HG02943 (cell line): ENCODE measurements around the gene TOMM20.
"Not testable (repeated sequence)": the region's sequence is repeated elsewhere in the genome, so short reads cannot be mapped to it uniquely, and the experiment has no call there.

Experiments
- ATAC-seq: cut with Tn5 transposase; IDR thresholded peaks from one replicate; pipeline ENCODE4 v1.9.1; 2021; ENCODE audit warnings: mild to moderate bottlenecking, low read depth, moderate library complexity; ENCODE audit not compliant: unreplicated experiment

The TOMM20 gene

DNA sequence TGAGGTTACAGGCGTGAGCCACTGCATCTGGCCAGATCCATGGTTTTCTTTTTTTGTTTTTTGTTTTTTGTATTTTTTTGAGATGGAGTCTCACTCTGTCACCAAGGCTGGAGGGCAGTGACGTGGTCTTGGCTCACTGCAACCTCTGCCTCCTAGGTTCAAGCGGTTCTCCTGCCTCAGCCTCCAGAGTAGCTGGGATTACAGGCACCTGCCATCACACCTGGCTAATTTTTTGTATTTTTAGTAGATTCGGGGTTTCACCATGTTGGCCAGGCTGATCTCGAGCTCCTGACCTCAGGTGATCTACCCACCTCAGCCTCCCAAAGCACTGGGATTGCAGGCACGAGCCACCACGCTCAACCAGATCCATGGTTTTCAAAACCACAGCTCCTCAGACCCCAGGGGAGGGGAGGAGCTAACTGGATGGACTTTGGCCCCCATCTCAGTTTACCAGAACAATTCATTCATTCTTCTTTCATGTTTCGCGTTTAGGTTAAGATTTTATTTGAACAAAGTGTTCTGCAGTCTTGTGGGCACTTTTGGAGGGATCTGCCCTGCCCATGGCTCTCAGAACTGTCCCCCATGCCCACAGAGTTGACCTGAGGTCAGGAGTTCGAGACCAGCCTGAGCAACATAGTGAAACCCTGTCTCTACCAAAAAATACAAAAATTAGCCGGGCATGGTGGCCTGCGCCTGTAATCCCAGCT, 43.1 kb downstream of the TOMM20 start:
- ATAC-seq, result not testable (repeated sequence)

DNA sequence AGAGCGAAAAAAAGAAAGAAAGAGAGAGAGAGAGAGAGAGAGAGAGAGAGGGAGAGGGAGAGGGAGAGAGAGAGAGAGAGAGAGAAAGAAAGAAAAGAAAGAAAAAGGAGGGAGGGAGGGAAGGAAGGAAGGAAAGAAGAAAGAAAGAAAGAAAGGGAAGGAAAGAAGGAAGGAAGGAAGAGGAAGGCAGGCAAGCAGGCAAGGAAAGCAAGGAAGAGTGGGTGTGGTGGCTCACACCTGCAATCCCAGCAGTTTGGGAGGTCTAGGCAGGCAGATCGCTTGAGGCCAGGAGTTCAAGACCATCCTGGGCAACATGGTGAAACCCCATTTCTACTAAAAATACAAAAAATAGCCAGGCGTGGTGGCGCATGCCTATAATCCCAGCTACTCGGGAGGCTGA, 47.8 kb downstream of the TOMM20 start:
- ATAC-seq, result not testable (repeated sequence)

DNA sequence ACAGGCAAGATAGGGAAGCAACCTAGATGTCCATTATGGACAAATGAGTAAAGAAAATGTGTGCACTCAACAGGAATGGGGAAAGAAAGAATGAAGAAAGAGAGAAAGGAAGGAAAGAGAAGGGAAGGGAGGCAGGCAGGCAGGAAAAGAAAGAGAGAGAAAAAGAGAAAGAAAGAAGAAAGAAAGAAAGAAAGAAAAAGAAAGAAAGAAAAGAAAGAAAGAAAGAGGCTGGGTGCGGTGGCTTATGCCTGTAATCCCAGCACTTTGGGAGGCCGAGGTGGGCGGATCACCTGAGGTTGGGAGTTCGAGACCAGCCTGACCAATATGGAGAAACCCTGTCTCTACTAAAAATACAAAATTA, 48.4 kb downstream of the TOMM20 start:
- not testable (repeated sequence) for ATAC-seq

DNA sequence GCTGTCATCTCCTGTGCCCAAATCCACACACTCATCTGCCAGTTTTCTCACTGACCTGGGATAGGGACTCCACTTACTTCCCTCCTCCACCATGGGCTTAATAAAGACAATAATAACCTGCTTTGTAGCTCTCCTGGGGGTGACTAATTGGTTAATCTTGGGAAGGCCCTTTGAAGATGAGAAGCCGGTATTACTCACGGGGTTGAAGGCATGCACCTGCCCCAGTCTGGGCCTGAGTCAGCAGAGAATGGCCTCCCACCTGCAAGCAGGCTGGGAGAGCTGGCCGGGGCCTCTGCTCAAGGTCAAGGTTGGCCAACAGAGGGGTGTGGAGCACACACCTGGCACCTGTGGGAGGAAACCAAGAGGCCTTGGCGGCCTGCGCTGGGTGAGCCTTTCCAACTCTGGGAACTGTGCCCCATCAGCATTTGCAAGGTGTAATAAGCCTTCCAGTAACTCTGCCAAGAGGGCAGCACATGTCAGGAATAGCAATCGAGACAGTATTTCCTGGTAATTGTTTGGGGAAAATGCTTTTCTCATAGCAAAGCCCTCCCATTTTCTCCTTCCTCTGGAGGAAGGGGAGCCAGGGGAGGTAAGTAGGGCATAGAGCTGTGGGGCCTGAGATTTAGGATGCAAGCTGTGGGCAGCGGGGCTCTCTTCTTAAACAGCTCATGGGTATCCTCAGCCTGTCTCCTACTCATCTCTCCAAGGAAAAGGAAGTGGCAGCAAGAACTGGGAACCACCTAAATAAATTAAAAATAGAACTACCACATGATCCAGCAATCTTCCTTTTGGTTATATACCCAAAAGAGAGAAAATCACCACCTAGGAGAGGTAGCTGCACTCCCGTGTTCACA, 49.0 kb downstream of the TOMM20 start:
- no peak for ATAC-seq

DNA sequence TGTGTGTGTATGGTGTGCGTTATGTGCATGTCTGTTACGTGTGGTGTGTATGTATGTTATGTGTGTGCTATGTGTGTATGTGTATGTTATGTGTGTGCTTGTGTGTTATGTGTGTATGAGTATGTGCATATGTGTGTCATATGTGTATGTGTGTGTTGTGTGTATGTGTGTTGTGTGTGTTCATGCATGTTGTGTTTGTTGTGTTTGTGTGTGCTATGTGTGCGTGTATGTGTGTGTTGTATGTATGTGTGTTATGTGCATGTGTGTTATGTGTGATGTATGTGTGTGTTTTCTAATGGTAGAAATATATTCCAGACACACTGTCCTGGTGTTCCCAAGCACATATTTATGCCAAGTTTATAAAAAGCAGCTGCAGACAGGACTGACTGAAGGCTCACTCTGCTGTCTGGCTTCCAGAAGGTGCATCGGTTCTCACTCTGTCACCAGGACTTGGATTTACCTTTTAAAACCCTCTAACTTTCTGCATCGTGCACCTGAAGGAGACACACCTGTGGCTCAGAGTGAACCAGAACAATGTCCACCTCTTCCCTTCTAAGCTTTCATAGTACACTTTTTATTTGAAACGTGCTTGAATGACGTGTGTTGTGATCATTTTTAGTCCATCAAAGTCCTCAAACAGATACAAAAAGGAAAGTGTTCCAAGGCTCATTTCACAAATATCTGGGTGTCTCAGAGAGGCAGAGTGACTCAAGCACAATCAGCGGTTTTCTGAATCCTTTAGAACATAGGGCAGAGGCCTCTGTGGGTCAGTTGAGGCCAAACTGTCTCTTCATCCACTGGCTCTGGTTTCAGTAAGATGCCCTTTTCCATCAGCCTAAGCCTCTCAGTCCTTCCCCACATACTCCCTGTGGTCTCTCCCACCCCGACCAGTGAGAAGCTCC, 49.9 kb downstream of the TOMM20 start:
- ATAC-seq, result no peak

DNA sequence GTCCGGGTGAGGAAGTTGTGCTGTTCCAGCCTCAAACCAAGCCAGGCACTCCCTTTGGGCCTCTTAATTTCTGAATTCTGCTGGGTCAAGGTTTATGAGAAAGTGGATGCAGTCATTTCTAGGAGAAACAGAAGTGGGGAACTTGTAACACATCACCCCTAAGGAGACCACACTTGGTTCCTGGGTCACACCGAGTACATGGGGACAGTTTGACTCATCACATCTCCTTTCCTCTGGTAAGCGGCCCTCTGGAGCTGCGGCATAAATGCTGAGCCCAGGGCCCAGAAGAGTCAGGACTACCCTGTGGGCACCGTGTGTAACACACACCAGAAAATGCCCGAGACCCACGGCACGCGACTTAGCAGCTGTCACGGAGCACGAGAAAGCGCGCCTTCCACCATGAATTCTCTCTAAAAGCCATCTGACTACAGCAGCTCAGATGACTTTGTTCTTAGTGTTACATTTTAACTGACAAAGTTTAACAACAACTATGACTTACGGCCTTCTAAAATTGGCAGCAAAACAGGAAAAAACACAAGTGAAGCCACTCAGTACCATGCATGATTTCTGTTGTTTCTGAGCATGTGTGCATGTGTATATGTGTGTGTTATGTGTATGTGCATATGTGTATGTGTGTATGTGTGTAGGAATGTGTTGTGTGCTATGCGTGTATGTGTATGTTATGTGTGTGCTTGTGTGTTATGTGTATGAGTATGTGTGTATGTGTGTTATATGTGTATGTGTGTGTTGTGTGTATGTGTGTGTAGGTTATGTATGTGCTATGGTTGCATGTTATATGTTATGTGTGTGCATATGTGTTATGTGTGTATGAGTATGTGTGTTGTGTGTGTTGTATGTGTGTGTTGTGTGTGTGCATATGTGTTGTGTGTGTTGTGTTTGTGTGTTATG, 50.8 kb downstream of the TOMM20 start:
- peak; percentile 39 for ATAC-seq

DNA sequence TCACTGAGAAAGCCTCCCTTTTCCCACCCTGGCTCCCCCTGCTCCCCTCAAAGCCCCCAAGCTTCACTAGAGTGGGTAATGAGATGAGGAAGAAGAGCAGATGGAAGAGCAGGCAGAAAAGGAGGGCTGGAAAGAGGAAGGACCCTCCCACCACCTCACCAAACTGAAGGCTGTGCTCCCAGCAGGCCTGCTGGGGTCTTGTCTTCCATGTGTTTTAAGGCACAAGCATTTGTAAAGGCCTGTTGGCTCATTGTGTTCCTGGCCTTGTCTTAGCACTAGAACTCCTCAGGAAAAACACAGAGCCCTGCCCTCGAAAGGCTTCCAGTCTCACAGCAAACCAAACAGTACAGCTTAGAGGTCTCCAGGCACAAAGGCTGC, 51.5 kb downstream of the TOMM20 start:
- ATAC-seq, result no peak

DNA sequence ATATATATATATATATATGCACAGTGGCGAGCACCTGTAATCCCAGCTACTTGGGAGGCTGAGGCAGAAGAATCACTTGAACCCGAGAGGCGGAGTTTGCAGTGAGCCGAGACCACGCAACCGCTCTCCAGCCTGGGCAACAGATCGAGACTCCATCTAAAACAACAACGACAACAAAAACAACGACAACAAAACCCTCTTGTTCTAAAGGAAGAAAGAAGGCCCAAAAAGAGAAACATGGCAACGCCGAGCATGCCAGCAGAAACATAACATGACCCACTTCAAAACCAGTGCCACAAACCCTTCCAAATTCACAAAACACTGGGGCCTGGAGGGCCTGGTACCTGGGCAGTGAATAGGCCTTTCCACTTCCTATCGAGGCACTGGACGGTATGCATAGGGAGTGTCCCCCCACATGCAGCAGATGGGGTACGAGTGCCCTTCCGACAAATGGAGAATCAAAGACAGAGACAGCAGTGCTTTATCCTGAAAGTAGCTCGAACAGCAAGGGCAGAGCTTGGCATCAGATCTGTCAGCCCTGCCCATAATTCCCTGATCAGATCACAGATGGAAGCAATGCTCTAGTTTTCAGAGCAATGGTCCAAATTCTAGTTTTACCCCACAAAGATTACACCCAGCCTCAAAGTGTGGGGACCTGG, 52.0 kb downstream of the TOMM20 start:
- ATAC-seq, result no peak

DNA sequence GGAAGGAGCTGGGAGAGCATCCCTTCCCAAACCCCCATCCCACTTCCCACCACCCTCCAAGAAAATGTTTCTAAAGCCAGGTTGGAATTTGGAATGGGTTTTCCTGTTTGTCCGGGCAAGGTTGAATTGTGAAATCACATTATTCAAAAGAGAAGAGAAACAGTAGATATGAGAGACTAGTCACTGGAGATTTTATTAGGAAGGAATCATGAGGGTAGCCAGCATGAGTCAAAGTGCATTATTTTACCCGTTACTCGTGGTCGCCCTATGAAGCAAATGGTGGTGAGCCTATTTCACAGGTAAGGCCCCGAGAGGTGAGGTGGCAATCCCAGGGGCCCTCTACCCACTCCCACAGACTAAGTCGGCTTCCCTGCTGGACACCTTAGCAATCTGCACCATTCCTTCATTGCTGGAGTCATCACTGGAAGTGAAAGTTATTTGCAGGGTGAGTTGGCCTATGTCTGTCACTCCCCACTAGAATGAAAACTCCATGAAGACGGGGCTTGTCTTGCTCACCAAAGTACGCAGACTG, 52.8 kb downstream of the TOMM20 start:
- no peak for ATAC-seq

DNA sequence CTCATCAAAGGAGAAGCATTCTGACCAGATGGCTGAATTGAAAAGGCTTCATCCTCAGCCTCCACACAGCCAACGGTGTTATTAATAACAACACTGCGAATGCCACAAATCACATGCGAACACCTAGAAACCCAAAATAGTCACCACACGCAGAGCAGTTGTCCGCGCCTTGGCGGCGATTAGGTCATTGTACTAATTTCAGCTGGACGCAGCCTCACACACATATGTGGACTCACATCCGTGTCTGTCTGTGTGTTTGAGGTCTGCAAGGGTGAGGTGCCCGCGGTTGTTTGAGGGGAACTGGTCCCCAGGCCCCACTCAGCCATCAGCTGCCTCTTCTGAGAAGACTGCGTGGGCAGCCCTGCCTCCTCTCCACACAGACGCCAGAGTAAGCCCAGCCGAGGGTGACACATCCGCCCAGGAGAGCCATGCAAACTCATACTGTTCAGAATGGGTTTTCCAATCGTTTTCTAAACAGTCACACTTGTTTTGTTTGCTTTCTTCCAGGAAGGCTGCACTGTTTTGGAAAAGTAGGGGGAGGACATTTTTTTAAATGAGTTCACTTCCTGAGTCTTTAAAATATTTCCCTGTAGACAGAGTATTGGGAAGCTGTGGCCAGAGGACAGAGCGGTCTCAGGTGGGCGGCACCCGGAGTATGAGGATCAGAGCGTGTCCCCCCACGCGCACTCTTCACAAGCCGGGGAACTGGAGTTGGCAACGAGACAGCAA, 53.4 kb downstream of the TOMM20 start:
- peak; percentile 67 for ATAC-seq

DNA sequence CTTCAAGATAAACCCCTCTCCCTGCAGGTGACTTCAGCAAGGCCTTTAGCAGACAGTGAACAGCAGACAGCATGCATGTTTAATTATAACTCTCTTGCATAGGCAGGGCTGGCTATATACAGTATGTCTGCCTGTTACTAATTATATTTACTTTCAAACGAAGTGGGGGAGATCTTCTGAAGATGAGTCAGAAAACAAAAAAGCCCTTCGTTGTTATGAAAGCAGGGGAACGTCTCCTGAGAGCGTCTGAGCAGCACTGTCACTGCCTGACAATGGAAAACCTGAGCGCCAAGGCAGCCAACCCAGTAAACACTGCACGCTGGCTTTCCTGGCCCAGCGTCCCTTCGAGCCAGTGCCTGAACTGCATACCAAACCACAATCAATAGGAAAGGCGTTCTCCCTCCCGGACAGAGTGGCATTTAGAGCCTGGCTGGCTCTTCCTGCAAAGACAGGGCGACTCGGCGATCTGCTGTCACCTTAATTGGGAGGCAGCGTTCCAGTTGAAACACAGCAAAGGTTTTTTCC, 54.1 kb downstream of the TOMM20 start:
- ATAC-seq, result peak; percentile 17

DNA sequence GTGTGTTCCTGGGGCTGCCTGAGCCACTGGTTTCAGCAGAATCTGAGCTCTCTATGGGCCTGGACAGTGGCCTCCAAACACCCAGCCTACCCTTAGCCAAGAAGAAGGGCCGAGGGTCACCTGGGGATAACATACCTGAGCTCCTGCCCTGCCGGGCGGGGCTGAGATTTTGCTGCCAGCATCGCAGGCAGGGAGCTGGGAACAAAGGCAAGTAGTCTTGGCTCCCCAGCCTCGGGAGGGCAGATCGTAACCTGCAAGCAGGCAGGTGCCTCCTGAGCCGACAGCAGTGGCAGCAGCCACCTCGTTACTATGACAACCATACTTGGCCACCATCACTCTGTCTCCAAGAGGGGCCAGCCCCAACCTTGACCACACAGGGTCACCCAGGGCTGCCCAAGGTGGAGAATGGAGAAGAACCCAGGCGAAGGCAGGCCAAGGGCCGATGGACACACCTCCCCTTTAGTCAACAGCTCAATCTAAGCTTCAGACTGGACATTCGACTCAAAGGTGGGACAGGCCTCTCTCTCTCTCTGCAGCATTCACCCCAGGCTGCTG, 54.6 kb downstream of the TOMM20 start:
- no peak for ATAC-seq

DNA sequence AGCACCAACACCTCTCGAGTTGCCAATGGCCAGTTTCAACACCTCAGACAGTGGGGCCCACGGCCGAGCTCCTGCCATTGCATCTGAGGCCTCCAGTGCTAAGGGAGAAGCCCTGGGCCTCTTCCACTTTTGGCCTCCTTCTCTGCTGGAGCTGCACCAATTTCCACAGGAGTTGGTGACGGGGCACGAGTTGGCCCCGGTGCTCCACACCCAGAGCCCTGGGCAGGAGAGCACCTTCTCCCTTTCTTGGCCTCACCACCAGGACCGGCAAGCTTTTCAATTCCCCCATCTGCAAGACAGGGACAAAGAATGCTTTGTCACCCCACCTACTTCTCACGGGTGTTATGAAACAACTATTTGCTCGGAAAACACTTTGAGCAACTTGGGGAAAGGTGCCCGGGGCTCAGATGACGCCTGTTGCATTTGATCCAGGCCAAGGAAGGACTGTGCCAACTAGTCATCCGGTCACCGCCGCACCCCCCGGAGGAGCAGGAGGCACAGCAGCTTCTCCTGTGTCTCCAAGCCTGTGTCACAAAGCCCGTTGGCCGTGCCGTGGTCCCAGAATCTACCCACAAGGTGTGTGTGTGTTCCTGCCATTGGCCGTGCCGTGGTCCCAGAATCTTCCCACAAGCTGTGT, 55.2 kb downstream of the TOMM20 start:
- no peak for ATAC-seq

DNA sequence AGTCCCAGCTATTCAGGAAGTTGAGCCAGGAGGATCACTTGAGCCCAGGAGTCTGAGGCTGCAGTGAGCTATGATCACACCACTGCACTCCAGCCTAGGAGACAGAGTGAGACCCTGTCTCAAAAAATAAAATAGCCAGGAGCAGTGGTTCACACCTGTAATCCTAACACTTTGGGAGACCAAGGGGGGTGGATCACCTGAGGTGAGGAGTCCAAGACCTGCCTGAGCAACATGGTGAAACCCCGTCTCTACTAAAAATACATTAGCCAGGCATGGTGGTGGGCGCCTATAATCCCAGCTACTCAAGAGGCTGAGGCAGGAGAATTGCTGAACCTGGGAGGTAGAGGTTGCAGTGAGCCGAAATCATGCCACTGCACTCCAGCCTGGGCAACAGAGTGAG, 56.1 kb downstream of the TOMM20 start:
- ATAC-seq, result not testable (repeated sequence)

DNA sequence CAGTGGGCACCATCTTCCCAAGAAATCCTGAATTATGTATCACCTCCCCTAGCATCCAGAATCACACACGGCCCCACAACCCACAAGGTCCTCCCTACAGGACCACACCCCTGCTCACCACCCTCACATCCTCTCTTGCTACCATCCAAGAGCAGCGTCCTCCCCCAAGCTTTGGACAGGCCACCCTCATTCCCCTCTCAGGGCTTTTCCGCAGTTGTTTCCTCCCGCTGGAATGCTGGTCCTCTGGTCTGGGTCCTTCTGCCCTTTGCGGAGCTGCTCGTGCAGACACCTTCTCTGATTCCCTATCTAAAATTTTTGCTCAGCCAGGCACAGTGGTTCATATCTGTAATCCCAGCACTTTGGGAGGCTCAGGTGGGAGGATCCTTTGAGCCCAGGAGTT, 56.5 kb downstream of the TOMM20 start:
- ATAC-seq, result no peak

DNA sequence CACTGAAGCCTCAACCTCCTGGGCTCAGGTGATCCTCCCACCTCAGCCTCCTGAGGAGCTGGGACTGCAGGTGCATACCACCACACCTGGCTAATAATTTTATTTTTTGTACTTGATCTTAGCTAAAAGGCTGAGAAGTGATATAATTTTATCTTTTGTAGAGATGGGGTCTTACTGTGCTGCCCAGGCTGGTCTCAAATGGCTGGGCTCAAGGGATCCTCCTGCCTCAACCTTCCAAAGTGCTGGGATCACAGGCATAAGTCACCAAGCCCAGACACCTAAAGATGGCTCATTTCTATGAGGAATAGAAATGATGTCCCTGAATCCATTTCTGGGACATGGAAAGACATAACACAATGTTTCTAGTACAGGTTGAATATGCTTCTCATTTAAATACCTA, 57.8 kb downstream of the TOMM20 start:
- ATAC-seq, result no peak
